ENCODE results near the gene ESRRA. TPM values are rescaled to one million over a fixed set of nuclear protein-coding genes. Genes with fewer than 3 reads are reported as not detected.

Gene ESRRA
- total RNA-seq, 1 experiment from 2014 or later, result 53.4 TPM

- Mint-ChIP-seq H3K4me1 (ENCODE audit: low read depth, unreplicated experiment) (peaks cover 35% of the 10 kb centered on the region), H3K36me3 (ENCODE audit: insufficient read depth, unreplicated experiment) (peaks cover 45% of the 10 kb centered on the region), H3K4me3 (ENCODE audit: low read depth, unreplicated experiment) (peak overlapping the region; percentile 80), H3K9me3 (ENCODE audit: low read depth, unreplicated experiment) (no peaks in the 10 kb centered on the region), H3K27ac (ENCODE audit: unreplicated experiment) (peak overlapping the region; percentile 36), H3K27me3 (ENCODE audit: unreplicated experiment) (no peaks in the 10 kb centered on the region)
- intact Hi-C loops (cut with micrococcal nuclease; ENCODE audit: unreplicated experiment), result loop anchor here (5.0 kb wide), 1 partner anchor 294 kb away; no protein-coding TSS in a partner anchor
- CTCF ChIA-PET, result interaction anchor here (1.1 to 2.9 kb wide), 5 partner anchors 16 to 87 kb away, joined by 3 to 16 read pairs (median 4); partner anchors contain the start of genes PRDX5 and TRMT112
- DNase-seq, result no peak
- TF ChIP-seq CTCF (IDR thresholded peaks at IDR 0.05; ENCODE audit: unreplicated experiment), result no peak
- no TSS peak for BruUV-seq (replicated peaks)
Observed at GRCh38 chr11:64358536-64358906, 53.2 kb downstream of the ESRRA start.

- intact Hi-C loops (cut with micrococcal nuclease; ENCODE audit: unreplicated experiment), result loop anchor here (5.0 kb wide), 1 partner anchor 293 kb away; no protein-coding TSS in a partner anchor
- TF ChIP-seq CTCF (IDR thresholded peaks at IDR 0.05; ENCODE audit: unreplicated experiment), result no peak
- Mint-ChIP-seq H3K36me3 (ENCODE audit: insufficient read depth, unreplicated experiment) (peaks cover 49% of the 10 kb centered on the region), H3K4me3 (ENCODE audit: low read depth, unreplicated experiment) (peak within 1 kb of the TSS; percentile 80), H3K4me1 (ENCODE audit: low read depth, unreplicated experiment) (peaks cover 35% of the 10 kb centered on the region), H3K27me3 (ENCODE audit: unreplicated experiment) (no peaks in the 10 kb centered on the region), H3K9me3 (ENCODE audit: low read depth, unreplicated experiment) (no peaks in the 10 kb centered on the region), H3K27ac (ENCODE audit: unreplicated experiment) (peak within 1 kb of the TSS; percentile 36)
- DNase-seq, result peak; percentile 78
- CTCF ChIA-PET, result interaction anchor here (1.3 to 2.9 kb wide), 3 partner anchors 27 to 88 kb away, joined by 4 to 16 read pairs (median 4); partner anchors contain the start of genes PRDX5 and TRMT112
- TSS peak; percentile 46 for BruUV-seq (replicated peaks)
Observed at GRCh38 chr11:64358907-64359711, 53.8 kb downstream of the ESRRA start, which contains the start of gene RPS6KA4. Gene RPS6KA4 (plus strand): TSS chr11:64359162. CDS start chr11:64359236, 74 bp downstream.

- no peaks in the 10 kb centered on the region for H3K27me3 Mint-ChIP-seq (ENCODE audit: unreplicated experiment)
- no peak for DNase-seq
- CTCF ChIA-PET, result no interaction called here
Observed at GRCh38 chr11:64359712-64360445, 54.6 kb downstream of the ESRRA start.

More at GRCh38 chr11:64359712-64360445, 54.6 kb downstream of the ESRRA start:
- Mint-ChIP-seq H3K4me3 (ENCODE audit: low read depth, unreplicated experiment) (peak overlapping the region; percentile 80), H3K27ac (ENCODE audit: unreplicated experiment) (peak overlapping the region; percentile 36), H3K36me3 (ENCODE audit: insufficient read depth, unreplicated experiment) (peaks cover 57% of the 10 kb centered on the region), H3K9me3 (ENCODE audit: low read depth, unreplicated experiment) (no peaks in the 10 kb centered on the region), H3K4me1 (ENCODE audit: low read depth, unreplicated experiment) (peaks cover 35% of the 10 kb centered on the region)
- BruUV-seq (replicated peaks), result no TSS peak
- TF ChIP-seq CTCF (IDR thresholded peaks at IDR 0.05; ENCODE audit: unreplicated experiment), result no peak
- intact Hi-C loops (cut with micrococcal nuclease; ENCODE audit: unreplicated experiment), result loop anchor here (5.0 kb wide), 1 partner anchor 292 kb away; no protein-coding TSS in a partner anchor
